SK-N-MC (cell line): ENCODE results near the gene SEPTIN2.

Source experiments
- EZH2 ChIP-seq: fragments of 200-600 bp; sonication (generic); IDR thresholded peaks from one replicate; pipeline ENCODE4 v1.6.1; 2017; ENCODE audit warnings: antibody characterized with exemption
- FOXP2 ChIP-seq: optimal IDR thresholded peaks from 2 replicates; pipeline ENCODE3; 2011; ENCODE audit warnings: mild to moderate bottlenecking, moderate library complexity; ENCODE audit not compliant: insufficient read depth; ENCODE audit errors: extremely low read length, control extremely low read depth
- POLR2AphosphoS5 ChIP-seq: IDR thresholded peaks from 2 replicates; pipeline ENCODE4 v1.6.1; 2012; ENCODE audit warnings: mild to moderate bottlenecking, low read depth, low read length, borderline replicate concordance

DNA sequence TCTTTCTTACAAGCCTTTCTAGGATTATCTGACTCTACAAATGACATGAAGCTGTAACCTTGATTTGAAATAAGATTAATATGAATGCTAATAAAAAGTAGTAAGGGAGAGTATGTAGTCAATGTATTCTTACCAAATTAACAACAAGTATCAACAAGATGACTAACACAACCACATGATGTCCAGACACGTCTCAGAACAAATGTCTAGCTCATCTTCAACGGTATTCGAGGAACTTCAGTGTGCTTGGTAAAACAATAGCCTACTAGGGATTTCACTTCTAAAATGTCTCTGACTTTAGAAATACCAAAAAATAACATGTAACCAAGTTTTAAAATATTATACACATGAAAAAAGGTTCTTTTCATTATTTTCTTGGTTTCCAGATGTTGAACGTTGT, 3.6 kb upstream of the SEPTIN2 start:
- TF ChIP-seq POLR2AphosphoS5 (no peak), EZH2 (no peak), FOXP2 (no peak)
